ENCODE measurements around the gene WWC2. TPM values are rescaled to one million over a fixed set of nuclear protein-coding genes. Genes with fewer than 3 reads are reported as not detected.

WWC2 gene
- total RNA-seq, 4 donors from 2014 or later, result 4.6 to 40.4 (median 9.5) TPM

- H3K27me3 ChIP-seq, result no peaks in the 10 kb centered on the region
- no peak overlapping the region for H3K27ac ChIP-seq
- TF ChIP-seq CTCF (IDR thresholded peaks at IDR 0.05) (no peak), POLR2A (IDR thresholded peaks at IDR 0.05) (no peak)
- no peak for DNase-seq
- H3K9me3 ChIP-seq, result no peaks in the 10 kb centered on the region
- no peaks in the 10 kb centered on the region for H3K36me3 ChIP-seq
- peaks cover 0 to 6% (median 0%) of the 10 kb centered on the region in 4 donors for H3K4me1 ChIP-seq
- H3K4me3 ChIP-seq, result no peak overlapping the region
Measured at GRCh38 chr4:183124865-183125264, 25.8 kb downstream of the WWC2 start.

- Histone ChIP-seq H3K36me3 (no peaks in the 10 kb centered on the region), H3K27ac (no peak overlapping the region), H3K4me1 (peaks cover 0 to 6% (median 0%) of the 10 kb centered on the region in 4 donors), H3K4me3 (no peak overlapping the region), H3K9me3 (no peaks in the 10 kb centered on the region), H3K27me3 (no peaks in the 10 kb centered on the region)
- TF ChIP-seq POLR2A (IDR thresholded peaks at IDR 0.05), result no peak
- TF ChIP-seq CTCF (IDR thresholded peaks at IDR 0.05), result no peak
- DNase-seq, result no peak
Measured at GRCh38 chr4:183129125-183129524, 30.1 kb downstream of the WWC2 start.

GRCh38 chr4:183129675-183130074 is 30.6 kb downstream of the WWC2 start:
- no peak for DNase-seq
- TF ChIP-seq POLR2A (IDR thresholded peaks at IDR 0.05) (no peak), CTCF (IDR thresholded peaks at IDR 0.05) (no peak)
- Histone ChIP-seq H3K4me1 (peaks cover 0 to 6% (median 0%) of the 10 kb centered on the region in 4 donors), H3K27me3 (no peaks in the 10 kb centered on the region), H3K4me3 (no peak overlapping the region), H3K9me3 (no peaks in the 10 kb centered on the region), H3K27ac (no peak overlapping the region), H3K36me3 (no peaks in the 10 kb centered on the region)

- no peak for DNase-seq
- H3K4me3 ChIP-seq, result no peak overlapping the region
- no peaks in the 10 kb centered on the region for H3K27me3 ChIP-seq
- H3K36me3 ChIP-seq, result no peaks in the 10 kb centered on the region
- no peak for TF ChIP-seq POLR2A (IDR thresholded peaks at IDR 0.05)
- TF ChIP-seq CTCF (IDR thresholded peaks at IDR 0.05), result no peak
- peaks cover 0 to 6% (median 0%) of the 10 kb centered on the region in 4 donors for H3K4me1 ChIP-seq
- no peak overlapping the region for H3K27ac ChIP-seq
- no peaks in the 10 kb centered on the region for H3K9me3 ChIP-seq
Measured at GRCh38 chr4:183130328-183131155, 31.5 kb downstream of the WWC2 start.

- H3K4me1 ChIP-seq, result no peaks in the 10 kb centered on the region
- H3K27ac ChIP-seq, result no peak overlapping the region
- no peaks in the 10 kb centered on the region for H3K27me3 ChIP-seq
- DNase-seq, result no peak
- H3K36me3 ChIP-seq, result no peaks in the 10 kb centered on the region
- TF ChIP-seq CTCF (IDR thresholded peaks at IDR 0.05) (no peak), POLR2A (IDR thresholded peaks at IDR 0.05) (no peak)
- H3K4me3 ChIP-seq, result no peak overlapping the region
- no peaks in the 10 kb centered on the region for H3K9me3 ChIP-seq
Measured at GRCh38 chr4:183132081-183132480, 33.0 kb downstream of the WWC2 start.

Data from Peyer's patch (tissue), 4 donors.